Left lung (tissue), 14 donors: ENCODE results near the gene ALG2. TPM values are rescaled to one million over a fixed set of nuclear protein-coding genes. Genes with fewer than 3 reads are reported as not detected.

Experiments used
- ATAC-seq: fragments of 200-7000 bp; cut with Tn5 transposase; one replicate; pipeline ENCODE4 v1.9.1; 2020; ENCODE audit warnings: moderate library complexity
- DNase-seq, 4 donors: peaks; one replicate each; pipeline ENCODE4 v3.0.0-alpha.2; 2013 to 2020
- H3K27ac ChIP-seq, 2 donors: fragments of 200-600 bp; sonication (generic) in 1 of 2; one replicate each; pipeline versions ENCODE4 v1.5.0 to v1.8.0; 2020 to 2021
- H3K27me3 ChIP-seq, 2 donors: fragments of 200-600 bp; sonication (generic) in 1 of 2; one replicate each; pipeline versions ENCODE4 v1.5.0 to v1.8.0; 2020 to 2021
- H3K36me3 ChIP-seq, 2 donors: fragments of 200-600 bp; sonication (generic) in 1 of 2; one replicate each; pipeline versions ENCODE4 v1.5.0 to v1.8.0; 2020 to 2021
- H3K4me1 ChIP-seq, 2 donors: fragments of 200-600 bp; one replicate each; pipeline ENCODE4 v1.8.0; 2021
- H3K4me3 ChIP-seq, 2 donors: fragments of 200-600 bp; sonication (generic) in 1 of 2; one replicate each; pipeline versions ENCODE4 v1.5.0 to v1.8.0; 2020 to 2021; ENCODE audit warnings: mild to moderate bottlenecking in 1 of 2
- H3K9me3 ChIP-seq, 2 donors: fragments of 200-600 bp; sonication (generic) in 1 of 2; one replicate each; pipeline versions ENCODE4 v1.5.0 to v1.8.0; 2020 to 2021
- CTCF ChIP-seq, 2 donors: fragments of 200-600 bp; sonication (generic) in 1 of 2; IDR thresholded peaks; one replicate each; pipeline versions ENCODE4 v1.5.0 to v1.8.0; 2021; ENCODE audit warnings: antibody characterized with exemption in 2 of 2
- intact Hi-C, 2 donors: fragments of 100-400 bp; cut with DNase I; formaldehyde crosslinking; loops; one replicate each; pipeline versions ENCODE4 v1.11.2 to v1.14.2; 2022
- long read RNA-seq, 12 donors: library from polyadenylated mRNA in 2 of 12; unstranded in 2 of 12; transcript quantifications; one replicate each; pipeline ENCODE4 v2.0.0 and lab custom pipeline, GENCODE V29; 2019 to 2026
- polyA plus RNA-seq, 6 donors: library from polyadenylated mRNA; unstranded; fragments of 120-200 nt; gene quantifications; one replicate each; pipeline ENCODE4 v1.2.1, GENCODE V29; 2013; ENCODE audit not compliant: insufficient read length in 6 of 6
- total RNA-seq, 2 donors: library from RNA; stranded (reverse); fragmentation: NEBNext Ultra II Directional; extraction: Animal tissue kit (Norgen Biotek cat#: 25700); gene quantifications; one replicate each; pipeline ENCODE4 v1.2.1, GENCODE V29; 2021
- donor health status: DM: no; HTN: yes; CAD: no.
- donor health status: DM: no; HTN: no; CAD: no.

Gene ALG2
- total RNA-seq (10 to 100 TPM; 38.9 to 47.7 TPM), polyA plus RNA-seq (10 to 100 TPM; 29.8 to 39.5 (median 34.0) TPM)
- long read RNA-seq, donor 1, transcript ALG2-203 (2 exons, 1,880 nt): major isoform, 25 of 28 reads
- long read RNA-seq, donor 1, partial matches to known transcripts: 0 of 28 reads
- long read RNA-seq, donor 1, other reads (novel, unspliced or antisense): 0 of 28 reads
- long read RNA-seq, donor 2, transcript ALG2-203 (2 exons, 1,880 nt): major isoform, 23 of 37 reads
- long read RNA-seq, donor 2, partial matches to known transcripts: 10 of 37 reads
- long read RNA-seq, donor 2, other reads (novel, unspliced or antisense): 0 of 37 reads
- long read RNA-seq, donor 3, transcript ALG2-203 (2 exons, 1,880 nt): major isoform, 16 of 18 reads
- long read RNA-seq, donor 3, partial matches to known transcripts: 0 of 18 reads
- long read RNA-seq, donor 3, other reads (novel, unspliced or antisense): 0 of 18 reads
- long read RNA-seq, donor 4, transcript ALG2-203 (2 exons, 1,880 nt): major isoform, 25 of 33 reads
- long read RNA-seq, donor 4, partial matches to known transcripts: 0 of 33 reads
- long read RNA-seq, donor 4, other reads (novel, unspliced or antisense): 4 of 33 reads
- long read RNA-seq, donor 5, transcript ALG2-203 (2 exons, 1,880 nt): major isoform, 20 of 23 reads
- long read RNA-seq, donor 5, partial matches to known transcripts: 0 of 23 reads
- long read RNA-seq, donor 5, other reads (novel, unspliced or antisense): 0 of 23 reads
- long read RNA-seq, donor 6, transcript ALG2-203 (2 exons, 1,880 nt): major isoform, 8 of 12 reads
- long read RNA-seq, donor 6, partial matches to known transcripts: 0 of 12 reads
- long read RNA-seq, donor 6, other reads (novel, unspliced or antisense): 0 of 12 reads
- long read RNA-seq, donor 7, partial matches to known transcripts: 82 of 453 reads
- long read RNA-seq, donor 7, other reads (novel, unspliced or antisense): 366 of 453 reads
- long read RNA-seq, donor 8, transcript ALG2-203 (2 exons, 1,880 nt): major isoform, 9 of 562 reads
- long read RNA-seq, donor 8, partial matches to known transcripts: 544 of 562 reads
- long read RNA-seq, donor 8, other reads (novel, unspliced or antisense): 6 of 562 reads
- long read RNA-seq, donor 9: 0 reads
- long read RNA-seq, donor 10, transcript ALG2-203 (2 exons, 1,880 nt): major isoform, 41 of 45 reads
- long read RNA-seq, donor 10, partial matches to known transcripts: 0 of 45 reads
- long read RNA-seq, donor 10, other reads (novel, unspliced or antisense): 0 of 45 reads
- long read RNA-seq, donor 11, transcript ALG2-203 (2 exons, 1,880 nt): major isoform, 13 of 457 reads
- long read RNA-seq, donor 11, partial matches to known transcripts: 83 of 457 reads
- long read RNA-seq, donor 11, other reads (novel, unspliced or antisense): 360 of 457 reads
- long read RNA-seq, donor 12, transcript ALG2-203 (2 exons, 1,880 nt): major isoform, 16 of 679 reads
- long read RNA-seq, donor 12, partial matches to known transcripts: 652 of 679 reads
- long read RNA-seq, donor 12, other reads (novel, unspliced or antisense): 10 of 679 reads

- peak in 1 of 2 donors; percentile 24 for TF ChIP-seq CTCF (IDR thresholded peaks at IDR 0.05)
- intact Hi-C loops: loop anchor here in 1 of 2 donors (10.0 kb wide), 1 partner anchor 57 kb away; no protein-coding TSS in a partner anchor
- ATAC-seq: peak; percentile 98
Measured at GRCh38 chr9:99221621-99222415, at the start of gene ALG2, which contains the start of gene SEC61B. TSS of gene ALG2 (minus strand) at chr9:99221942. CDS start at chr9:99221894, 48 bp downstream. TSS of gene SEC61B (plus strand) at chr9:99222282. CDS start at chr9:99222364, 82 bp downstream.

GRCh38 chr9:99270491-99270890 lies 48.7 kb upstream of the ALG2 start:
- intact Hi-C loops: no loop called here
- no peak for ATAC-seq
- TF ChIP-seq CTCF (IDR thresholded peaks at IDR 0.05): no peak

More at GRCh38 chr9:99221621-99222415, at the start of gene ALG2, which contains the start of gene SEC61B:
- Histone ChIP-seq H3K9me3 (no peaks in the 10 kb centered on the region), H3K4me3 (peak within 1 kb of the TSS; percentile 87 to 98), H3K27me3 (no peaks in the 10 kb centered on the region), H3K27ac (peak within 1 kb of the TSS; percentile 96), H3K36me3 (peaks cover 0 to 30% of the 10 kb centered on the region in 2 donors), H3K4me1 (peaks cover 29 to 69% of the 10 kb centered on the region in 2 donors)
- peak; percentile 94 to 98 (median 98) for DNase-seq

GRCh38 chr9:99269416-99269815 lies 47.7 kb upstream of the ALG2 start:
- DNase-seq (no peak), ATAC-seq (no peak)
- TF ChIP-seq CTCF (IDR thresholded peaks at IDR 0.05): no peak
- no peak overlapping the region for H3K27ac ChIP-seq
- H3K4me1 ChIP-seq: peaks cover 0 to 5% of the 10 kb centered on the region in 2 donors
- no peaks in the 10 kb centered on the region for H3K9me3 ChIP-seq
- H3K4me3 ChIP-seq: no peak overlapping the region
- intact Hi-C loops: no loop called here
- H3K36me3 ChIP-seq: no peaks in the 10 kb centered on the region
- H3K27me3 ChIP-seq: no peaks in the 10 kb centered on the region

More at GRCh38 chr9:99270491-99270890, 48.7 kb upstream of the ALG2 start:
- Histone ChIP-seq H3K36me3 (no peaks in the 10 kb centered on the region), H3K27me3 (no peaks in the 10 kb centered on the region), H3K9me3 (no peaks in the 10 kb centered on the region), H3K4me3 (no peak overlapping the region), H3K27ac (no peak overlapping the region), H3K4me1 (peaks cover 0 to 5% of the 10 kb centered on the region in 2 donors)
- DNase-seq: no peak
